Endothelial cell of umbilical vein (primary cell): ENCODE data around the gene ZNF627. TPM values are rescaled to one million over a fixed set of nuclear protein-coding genes. Genes with fewer than 3 reads are reported as not detected.

Experiments used
- BruUV-seq: library from RNA; stranded (reverse); fragments of 400-500 nt; replicated peaks from 2 replicates; lab custom pipeline; 2021; lab: Mats Ljungman, UMichigan
- CTCF ChIA-PET: fragments of 300-600, 350-600 bp; sonication (Branson Sonifier 250); formaldehyde crosslinking; loops from one replicate; lab custom pipeline; 2021; ENCODE audit warnings: antibody characterized with exemption, inconsistent platforms; lab: Charles Lee
- POLR2A ChIA-PET: fragments of 300-600, 350-600 bp; sonication (Branson Sonifier 250); formaldehyde crosslinking; loops from one replicate; lab custom pipeline; 2021; ENCODE audit warnings: antibody characterized with exemption, inconsistent platforms; lab: Charles Lee
- DNase-seq: peaks from one replicate; pipeline ENCODE4 v3.0.0-alpha.2; 2011; ENCODE audit warnings: low read depth, low spot score
- FAIRE-seq: peaks from 2 replicates; lab custom pipeline; 2011; peaks lifted over from hg19 to GRCh38; lab: Jason Lieb, UNC
- H2AFZ ChIP-seq: 2 replicates; pipeline ENCODE4 v1.6.0; 2012; ENCODE audit warnings: low read depth, low read length, control low read depth, inconsistent platforms
- H3K27ac ChIP-seq: 2 replicates; pipeline ENCODE4 v1.5.1; 2011; ENCODE audit warnings: low read depth, mild to moderate bottlenecking, control low read depth, low read length, moderate library complexity; ENCODE audit not compliant: insufficient read depth
- H3K27me3 ChIP-seq, 2 experiments: 2 replicates each; pipeline versions ENCODE4 v1.6.0 to v1.6.1; 2011; ENCODE audit warnings: low read length in 2 of 2, mixed read lengths in 1 of 2; ENCODE audit not compliant: control insufficient read depth in 2 of 2, insufficient read depth in 2 of 2
- H3K36me3 ChIP-seq, 2 experiments: 2 replicates in 1 of 2; 3 replicates in 1 of 2; pipeline ENCODE4 v1.5.1; 2011; ENCODE audit warnings: low read length in 2 of 2, mild to moderate bottlenecking in 1 of 2, moderate library complexity in 1 of 2; ENCODE audit not compliant: control insufficient read depth in 2 of 2, insufficient read depth in 2 of 2; ENCODE audit errors: extremely low read depth in 1 of 2
- H3K4me1 ChIP-seq: 3 replicates; pipeline ENCODE4 v1.5.1; 2011; ENCODE audit warnings: mild to moderate bottlenecking, low read length; ENCODE audit not compliant: control insufficient read depth, insufficient read depth; ENCODE audit errors: extremely low read depth
- H3K4me2 ChIP-seq: 2 replicates; pipeline ENCODE4 v1.6.1; 2011; ENCODE audit warnings: low read length, control low read depth, mixed read lengths; ENCODE audit not compliant: insufficient read depth
- H3K4me3 ChIP-seq, 3 experiments: fragments of 200-600 bp in 1 of 3; sonication (generic), shearing (Covaris generic) in 1 of 3; replicated peaks in 1 of 3; 2 replicates each; pipeline ENCODE4 v1.5.1; 2011 to 2016; ENCODE audit warnings: control low read depth in 3 of 3, low read length in 3 of 3, mild to moderate bottlenecking in 2 of 3, inconsistent platforms in 1 of 3, low read depth in 1 of 3, moderate library complexity in 1 of 3; ENCODE audit not compliant: insufficient read depth in 1 of 3
- H3K79me2 ChIP-seq: 2 replicates; pipeline ENCODE4 v1.6.0; 2012; ENCODE audit warnings: low read length, inconsistent platforms; ENCODE audit not compliant: control insufficient read depth, insufficient read depth
- H3K9ac ChIP-seq: replicated peaks from 2 replicates; pipeline ENCODE3; 2011; ENCODE audit warnings: low read length, control low read depth; ENCODE audit not compliant: insufficient read depth; ENCODE audit errors: extremely low read depth
- H3K9me1 ChIP-seq: replicated peaks from 3 replicates; pipeline ENCODE4 v1.6.0; 2011; ENCODE audit warnings: mild to moderate bottlenecking, low read length; ENCODE audit not compliant: control insufficient read depth, insufficient read depth; ENCODE audit errors: extremely low read depth
- H3K9me3 ChIP-seq: replicated peaks from 2 replicates; pipeline ENCODE4 v1.5.1; 2012; ENCODE audit warnings: low read length, inconsistent platforms; ENCODE audit not compliant: control insufficient read depth, insufficient read depth
- H4K20me1 ChIP-seq: replicated peaks from 2 replicates; pipeline ENCODE3; 2011; ENCODE audit warnings: mild to moderate bottlenecking, low read length; ENCODE audit not compliant: control insufficient read depth, insufficient read depth; ENCODE audit errors: extremely low read depth
- CTCF ChIP-seq, 2 donors: IDR thresholded peaks; 1 replicate in 1 of 2; 2 replicates in 1 of 2; pipeline ENCODE4 v1.5.1; 2011; ENCODE audit warnings: low read length in 2 of 2, mild to moderate bottlenecking in 2 of 2, moderate library complexity in 2 of 2, control low read depth in 1 of 2, inconsistent platforms in 1 of 2, low read depth in 1 of 2; ENCODE audit not compliant: insufficient read depth in 1 of 2; ENCODE audit errors: extremely low read depth in 1 of 2
- EZH2 ChIP-seq: IDR thresholded peaks from 2 replicates; pipeline ENCODE4 v1.6.1; 2012; ENCODE audit warnings: borderline replicate concordance, low read depth, mild to moderate bottlenecking, moderate library complexity, low read length, inconsistent platforms; ENCODE audit not compliant: severe bottlenecking
- FOS ChIP-seq: IDR thresholded peaks from 2 replicates; pipeline ENCODE4 v1.6.1; 2011; ENCODE audit warnings: mild to moderate bottlenecking, low read length, moderate library complexity, borderline replicate concordance; ENCODE audit not compliant: insufficient read depth
- GATA2 ChIP-seq: IDR thresholded peaks from 2 replicates; pipeline ENCODE4 v1.7.0; 2011; ENCODE audit warnings: low read depth, mild to moderate bottlenecking, moderate library complexity, mixed read lengths, low read length; ENCODE audit not compliant: insufficient read length, insufficient read depth
- JUN ChIP-seq: IDR thresholded peaks from 2 replicates; pipeline ENCODE4 v1.6.1; 2011; ENCODE audit warnings: borderline replicate concordance, low read depth; ENCODE audit not compliant: insufficient read length, insufficient read depth
- MAX ChIP-seq: IDR thresholded peaks from 2 replicates; pipeline ENCODE4 v1.6.1; 2011; ENCODE audit not compliant: insufficient read depth, insufficient read length
- MYC ChIP-seq: IDR thresholded peaks from one replicate; pipeline ENCODE4 v1.6.1; 2011; ENCODE audit warnings: mild to moderate bottlenecking, low read depth, low read length
- POLR2A ChIP-seq: IDR thresholded peaks from 2 replicates; pipeline ENCODE4 v1.6.1; 2012; ENCODE audit warnings: low read depth, mild to moderate bottlenecking, control low read depth, low read length
- POLR2AphosphoS5 ChIP-seq: IDR thresholded peaks from 2 replicates; pipeline ENCODE4 v1.6.1; 2012; ENCODE audit warnings: low read depth, mild to moderate bottlenecking, control low read depth, low read length, moderate library complexity; ENCODE audit not compliant: insufficient read depth
- dilution Hi-C: fragments of 300-500 bp; cut with MboI; formaldehyde crosslinking; loops from one replicate; pipeline ENCODE4 v1.15.0; 2019; ENCODE audit warnings: low sequenced_read_pairs; ENCODE audit not compliant: extremely low pct_ligation_motif_present
- intact Hi-C: fragments of 100-400 bp; cut with micrococcal nuclease; formaldehyde crosslinking; loops from one replicate; pipeline ENCODE4 v1.10.0; 2022
- polyA plus RNA-seq, 4 experiments: library from polyadenylated mRNA; depleted of rRNA in 3 of 4; stranded (reverse) in 3 of 4; unstranded in 1 of 4; fragments of >200 nt; gene quantifications; 2 replicates each; pipeline versions ENCODE4 v1.2.1 to v1.2.3, GENCODE V29; 2011 to 2012; ENCODE audit warnings: missing spikeins in 1 of 4
- total RNA-seq: library from RNA; stranded (reverse); gene quantifications from 2 replicates; pipeline ENCODE4 v1.2.3, GENCODE V29; 2021

Gene ZNF627
- total and polyA plus RNA-seq, 2 donors (not counting 3 experiments of a cell fraction or from before 2014, with no cell fraction given) = 5.6 to 9.7 TPM

- Histone ChIP-seq H3K9me3 (no peaks in the 10 kb centered on the region), H3K79me2 (no peaks in the 10 kb centered on the region), H3K36me3 (no peaks in the 10 kb centered on the region), H3K9me1 (no peaks in the 10 kb centered on the region), H3K9ac (no peak overlapping the region), H3K4me3 (no peak overlapping the region), H3K27ac (no peak overlapping the region), H2AFZ (no peak overlapping the region), H3K27me3 (peaks cover 3 to 7% of the 10 kb centered on the region in 2 experiments), H4K20me1 (no peaks in the 10 kb centered on the region), H3K4me1 (no peaks in the 10 kb centered on the region), H3K4me2 (no peak overlapping the region)
- no TSS peak for BruUV-seq
- CTCF ChIA-PET = no interaction called here
- TF ChIP-seq CTCF (IDR thresholded peaks at IDR 0.05; ENCODE audit: extremely low read depth in 1 of 2, insufficient read depth in 1 of 2, low read depth in 1 of 2, low read length in 2 of 2) = no peak
- TF ChIP-seq MYC = no peak
- DNase-seq (no peak), FAIRE-seq (no peak)
- POLR2A ChIA-PET = no interaction called here
- dilution Hi-C loops = no loop called here
- intact Hi-C loops = no loop called here
Measured at GRCh38 chr19:11580116-11580515, 17.2 kb upstream of the ZNF627 start.

GRCh38 chr19:11581740-11582139 lies 15.5 kb upstream of the ZNF627 start:
- BruUV-seq = no TSS peak
- POLR2A ChIA-PET = no interaction called here
- no peak for TF ChIP-seq POLR2A
- TF ChIP-seq POLR2AphosphoS5 = no peak
- no peak for TF ChIP-seq FOS
- no peak for TF ChIP-seq MYC
- no peak for TF ChIP-seq GATA2
- TF ChIP-seq EZH2 = no peak
- TF ChIP-seq CTCF (IDR thresholded peaks at IDR 0.05; ENCODE audit: extremely low read depth in 1 of 2, insufficient read depth in 1 of 2, low read depth in 1 of 2, low read length in 2 of 2) = no peak
- no peak for TF ChIP-seq MAX
- TF ChIP-seq JUN = no peak
- Histone ChIP-seq H3K4me2 (no peak overlapping the region), H3K9me3 (no peaks in the 10 kb centered on the region), H3K36me3 (no peaks in the 10 kb centered on the region), H3K4me1 (no peaks in the 10 kb centered on the region), H3K4me3 (no peak overlapping the region), H4K20me1 (no peaks in the 10 kb centered on the region), H3K79me2 (no peaks in the 10 kb centered on the region), H3K9ac (no peak overlapping the region), H2AFZ (no peak overlapping the region), H3K27ac (no peak overlapping the region), H3K27me3 (peaks cover 3 to 7% of the 10 kb centered on the region in 2 experiments), H3K9me1 (no peaks in the 10 kb centered on the region)
- DNase-seq (no peak), FAIRE-seq (no peak)
- dilution Hi-C loops = no loop called here
- CTCF ChIA-PET = interaction anchor here (1.1 kb wide), 1 partner anchor 338 kb away, joined by 3 read pairs; no protein-coding TSS in a partner anchor
- intact Hi-C loops = no loop called here
